Endothelial cell (in vitro differentiated cells): ENCODE measurements around the gene TSSK2. TPM values are rescaled to one million over a fixed set of nuclear protein-coding genes. Genes with fewer than 3 reads are reported as not detected.

Experiments used
- DNase-seq: peaks from one replicate; pipeline ENCODE4 v3.0.0; 2021; ENCODE audit warnings: low spot score
- H3K27ac Mint-ChIP-seq: one replicate; pipeline ENCODE4 v1.8.0; 2021; ENCODE audit warnings: mixed read lengths, inconsistent platforms; ENCODE audit not compliant: unreplicated experiment
- H3K27me3 Mint-ChIP-seq: one replicate; pipeline ENCODE4 v1.8.0; 2021; ENCODE audit warnings: mild to moderate bottlenecking, moderate library complexity, mixed read lengths, inconsistent platforms; ENCODE audit not compliant: unreplicated experiment
- H3K36me3 Mint-ChIP-seq: one replicate; pipeline ENCODE4 v1.8.0; 2021; ENCODE audit warnings: mild to moderate bottlenecking, low read depth, mixed read lengths, inconsistent platforms; ENCODE audit not compliant: unreplicated experiment
- H3K4me1 Mint-ChIP-seq: one replicate; pipeline ENCODE4 v1.8.0; 2021; ENCODE audit warnings: mild to moderate bottlenecking, mixed read lengths, inconsistent platforms; ENCODE audit not compliant: unreplicated experiment
- H3K4me3 Mint-ChIP-seq: one replicate; pipeline ENCODE4 v1.8.0; 2021; ENCODE audit warnings: mild to moderate bottlenecking, mixed read lengths, inconsistent platforms; ENCODE audit not compliant: unreplicated experiment
- H3K9me3 Mint-ChIP-seq: one replicate; pipeline ENCODE4 v1.8.0; 2021; ENCODE audit warnings: mixed read lengths, inconsistent platforms; ENCODE audit not compliant: unreplicated experiment
- total RNA-seq: library from RNA; stranded (reverse); fragmentation: NEBNext Ultra II Directional; extraction: Animal tissue kit (Norgen Biotek cat#: 25700); gene quantifications from one replicate; pipeline ENCODE4 v1.2.1, GENCODE V29; 2021; ENCODE audit not compliant: unreplicated experiment
- TF ChIP-seq, protein P1 (sequence below): fragments of 200-600 bp; sonication (generic); IDR thresholded peaks from one replicate; pipeline ENCODE4 v1.5.0; 2021; ENCODE audit warnings: antibody characterized with exemption; ENCODE audit not compliant: unreplicated experiment

TSSK2 gene
- total RNA-seq, 1 donor from 2014 or later, result not detected

DNA sequence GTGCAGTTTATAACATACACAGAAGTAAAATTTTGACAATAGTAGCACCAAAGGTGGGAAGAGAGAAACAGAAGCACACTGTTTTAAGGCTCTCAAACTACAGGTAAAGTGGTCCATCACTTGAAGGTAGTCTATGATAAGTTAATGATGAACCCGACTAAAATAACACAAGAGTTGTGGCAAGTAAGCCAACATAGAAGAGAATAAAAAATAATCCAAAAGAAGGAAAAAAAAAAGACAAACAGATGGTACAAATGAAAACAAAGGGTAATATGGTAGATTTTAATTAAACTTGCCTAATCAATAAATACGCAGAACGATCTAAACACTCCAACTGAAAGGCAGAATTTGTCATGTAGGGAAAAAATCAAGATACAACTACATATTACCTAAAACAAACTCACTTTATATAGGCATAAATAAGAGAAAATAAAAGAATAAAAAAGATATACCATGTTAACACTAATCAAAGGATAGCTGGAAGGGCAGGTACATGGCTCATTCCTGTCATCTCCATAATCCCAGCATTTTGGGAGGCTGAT lies 40.5 kb upstream of the TSSK2 start:
- Mint-ChIP-seq H3K9me3 (no peaks in the 10 kb centered on the region), H3K27me3 (peaks cover under 1% of the 10 kb centered on the region), H3K4me1 (peaks cover 10% of the 10 kb centered on the region), H3K27ac (no peak overlapping the region), H3K36me3 (peaks cover 4% of the 10 kb centered on the region), H3K4me3 (no peak overlapping the region)
- DNase-seq, result no peak
- TF ChIP-seq, protein P1, sequence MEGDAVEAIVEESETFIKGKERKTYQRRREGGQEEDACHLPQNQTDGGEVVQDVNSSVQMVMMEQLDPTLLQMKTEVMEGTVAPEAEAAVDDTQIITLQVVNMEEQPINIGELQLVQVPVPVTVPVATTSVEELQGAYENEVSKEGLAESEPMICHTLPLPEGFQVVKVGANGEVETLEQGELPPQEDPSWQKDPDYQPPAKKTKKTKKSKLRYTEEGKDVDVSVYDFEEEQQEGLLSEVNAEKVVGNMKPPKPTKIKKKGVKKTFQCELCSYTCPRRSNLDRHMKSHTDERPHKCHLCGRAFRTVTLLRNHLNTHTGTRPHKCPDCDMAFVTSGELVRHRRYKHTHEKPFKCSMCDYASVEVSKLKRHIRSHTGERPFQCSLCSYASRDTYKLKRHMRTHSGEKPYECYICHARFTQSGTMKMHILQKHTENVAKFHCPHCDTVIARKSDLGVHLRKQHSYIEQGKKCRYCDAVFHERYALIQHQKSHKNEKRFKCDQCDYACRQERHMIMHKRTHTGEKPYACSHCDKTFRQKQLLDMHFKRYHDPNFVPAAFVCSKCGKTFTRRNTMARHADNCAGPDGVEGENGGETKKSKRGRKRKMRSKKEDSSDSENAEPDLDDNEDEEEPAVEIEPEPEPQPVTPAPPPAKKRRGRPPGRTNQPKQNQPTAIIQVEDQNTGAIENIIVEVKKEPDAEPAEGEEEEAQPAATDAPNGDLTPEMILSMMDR, result no peak

DNA sequence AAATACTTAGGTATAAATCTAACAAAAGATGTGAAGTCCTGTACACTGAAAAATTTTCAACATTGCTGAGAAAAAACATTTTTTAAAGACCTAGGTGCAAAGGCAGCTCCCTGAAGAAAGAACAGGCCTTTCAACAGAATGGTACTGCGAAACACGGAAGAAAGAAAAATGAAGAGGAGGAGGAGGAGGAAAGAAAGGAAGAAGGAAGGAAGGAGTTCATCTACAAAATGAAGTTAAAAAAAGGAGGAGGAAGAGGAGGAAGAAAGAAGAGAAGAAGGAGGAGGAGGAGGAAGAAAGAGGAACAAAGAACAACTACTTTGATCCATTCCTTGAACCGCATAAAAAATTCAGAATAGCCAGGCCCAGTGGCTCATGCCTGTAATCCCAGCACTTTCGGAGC lies 38.4 kb upstream of the TSSK2 start:
- Mint-ChIP-seq H3K27ac (no peak overlapping the region), H3K27me3 (no peaks in the 10 kb centered on the region), H3K36me3 (peaks cover 4% of the 10 kb centered on the region), H3K4me3 (no peak overlapping the region), H3K9me3 (no peaks in the 10 kb centered on the region), H3K4me1 (peaks cover 3% of the 10 kb centered on the region)
- TF ChIP-seq, protein P1, result no peak
- no peak for DNase-seq

DNA sequence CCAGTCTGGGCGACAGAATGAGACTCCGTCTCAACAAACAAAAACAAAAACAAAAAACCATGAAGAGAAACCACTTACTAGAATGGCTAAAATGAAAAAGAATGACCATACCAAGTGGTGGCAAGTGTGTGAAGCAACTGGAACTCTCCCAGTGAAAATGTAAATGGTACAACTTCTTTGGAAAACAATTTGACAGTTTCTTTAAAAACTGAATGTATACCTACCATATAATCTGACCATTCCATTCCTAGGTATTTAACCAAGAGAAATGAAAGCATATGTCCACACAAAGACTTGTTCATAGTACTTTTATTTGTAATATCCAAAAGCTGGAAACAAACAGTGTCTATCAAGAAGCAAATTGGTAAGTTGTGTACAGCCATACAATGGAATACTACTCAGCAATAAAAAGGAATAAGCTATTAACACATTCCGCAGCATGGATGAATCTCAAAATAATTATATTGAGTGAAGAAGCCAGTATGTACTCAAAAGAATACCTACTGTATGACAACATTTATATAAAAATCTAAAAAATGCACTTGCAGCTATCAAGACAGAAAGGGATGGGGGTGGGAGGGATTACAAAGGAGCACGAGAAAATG lies 36.6 kb upstream of the TSSK2 start:
- no peak overlapping the region for H3K27ac Mint-ChIP-seq
- H3K4me3 Mint-ChIP-seq, result no peak overlapping the region
- no peaks in the 10 kb centered on the region for H3K36me3 Mint-ChIP-seq
- no peak for DNase-seq
- peaks cover 3% of the 10 kb centered on the region for H3K4me1 Mint-ChIP-seq
- TF ChIP-seq, protein P1, result no peak
- H3K9me3 Mint-ChIP-seq, result no peaks in the 10 kb centered on the region
- H3K27me3 Mint-ChIP-seq, result no peaks in the 10 kb centered on the region

DNA sequence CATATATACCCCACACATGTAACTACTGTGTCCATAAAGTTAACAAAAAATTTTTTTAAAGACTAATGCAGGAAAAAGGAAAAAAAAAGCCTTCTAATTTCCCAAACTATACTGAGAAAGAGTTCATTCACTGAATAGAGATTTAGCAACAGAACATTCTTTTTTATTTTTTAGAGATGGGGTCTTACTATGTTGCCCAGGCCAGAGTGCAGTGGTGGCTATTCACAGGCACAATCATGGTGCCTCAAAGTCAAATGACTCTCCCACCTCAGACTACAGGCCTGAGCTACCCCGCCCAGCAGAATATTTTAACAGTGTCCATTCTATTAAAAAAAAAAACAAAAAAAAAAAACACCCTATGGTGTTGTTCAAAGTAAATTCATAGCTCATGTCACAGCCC lies 34.6 kb upstream of the TSSK2 start:
- Mint-ChIP-seq H3K27me3 (no peaks in the 10 kb centered on the region), H3K36me3 (no peaks in the 10 kb centered on the region), H3K4me3 (no peak overlapping the region), H3K9me3 (no peaks in the 10 kb centered on the region), H3K27ac (no peak overlapping the region), H3K4me1 (peaks cover 3% of the 10 kb centered on the region)
- TF ChIP-seq, protein P1, result no peak
- DNase-seq, result no peak

DNA sequence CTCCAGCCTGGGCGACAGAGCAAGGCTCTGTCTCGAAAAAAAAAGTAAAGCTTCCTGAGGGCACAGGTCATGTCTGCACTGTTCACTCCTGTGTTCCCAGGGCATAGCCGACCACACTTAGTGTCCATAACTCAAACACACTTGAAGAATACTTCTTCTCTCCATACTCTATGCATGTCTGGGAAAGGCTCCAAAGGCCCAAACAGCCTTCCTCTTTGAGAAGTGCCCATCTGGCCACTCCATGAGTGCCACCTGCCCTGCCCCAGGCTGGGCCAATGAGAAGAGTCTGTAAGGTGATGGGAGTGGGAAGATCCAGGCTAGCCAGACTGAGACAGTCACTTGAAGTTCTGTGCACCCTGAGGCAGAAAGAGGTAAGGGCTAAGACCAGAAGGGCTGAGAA lies 33.6 kb upstream of the TSSK2 start:
- Mint-ChIP-seq H3K27me3 (no peaks in the 10 kb centered on the region), H3K4me1 (peaks cover 3% of the 10 kb centered on the region), H3K9me3 (no peaks in the 10 kb centered on the region), H3K27ac (no peak overlapping the region), H3K4me3 (no peak overlapping the region), H3K36me3 (no peaks in the 10 kb centered on the region)
- DNase-seq, result no peak
- TF ChIP-seq, protein P1, result no peak
